GM23338 (cell line): Measurements from ENCODE around the gene RAD52. TPM values are rescaled to one million over a fixed set of nuclear protein-coding genes. Genes with fewer than 3 reads are reported as not detected.

Source experiments
- ATAC-seq: fragments of 200-7000 bp; cut with Tn5 transposase; 3 replicates; pipeline ENCODE4 v1.9.1; 2020
- DNase-seq: peaks from one replicate; pipeline ENCODE4 v3.0.0-alpha.2; 2015; ENCODE audit warnings: low spot score
- H2AFZ ChIP-seq: fragments of 200-600 bp; sonication (generic); 2 replicates; pipeline ENCODE4 v1.8.0; 2016; ENCODE audit warnings: antibody characterized with exemption, mild to moderate bottlenecking, moderate library complexity
- H3F3A ChIP-seq: fragments of 200-600 bp; sonication (generic); replicated peaks from 2 replicates; pipeline ENCODE4 v1.8.0; 2017; ENCODE audit warnings: antibody characterized with exemption, mixed run types, low read depth
- H3K27ac ChIP-seq: fragments of 200-600 bp; sonication (generic); 2 replicates; pipeline ENCODE4 v1.6.1; 2016; ENCODE audit warnings: low read depth
- H3K27me3 ChIP-seq: fragments of 200-600 bp; sonication (generic); 2 replicates; pipeline ENCODE4 v1.8.0; 2016; ENCODE audit warnings: mild to moderate bottlenecking, mixed run types, moderate library complexity; ENCODE audit not compliant: insufficient read depth
- H3K36me3 ChIP-seq: fragments of 200-600 bp; sonication (generic); 2 replicates; pipeline ENCODE4 v1.8.0; 2016; ENCODE audit warnings: mild to moderate bottlenecking; ENCODE audit not compliant: insufficient read depth
- H3K4me1 ChIP-seq: fragments of 200-600 bp; sonication (generic); 2 replicates; pipeline ENCODE4 v1.8.0; 2016; ENCODE audit warnings: mild to moderate bottlenecking, moderate library complexity; ENCODE audit not compliant: insufficient read depth
- H3K4me2 ChIP-seq: fragments of 200-600 bp; sonication (generic); 2 replicates; pipeline ENCODE4 v1.7.1; 2017; ENCODE audit warnings: mixed run types
- H3K4me3 ChIP-seq: fragments of 200-600 bp; sonication (generic); 2 replicates; pipeline ENCODE4 v1.6.1; 2016; ENCODE audit warnings: mixed run types
- H3K79me2 ChIP-seq: fragments of 200-600 bp; sonication (generic); replicated peaks from 2 replicates; pipeline ENCODE4 v1.8.0; 2017; ENCODE audit warnings: mild to moderate bottlenecking; ENCODE audit not compliant: insufficient read depth
- H3K9me2 ChIP-seq: fragments of 200-600 bp; sonication (generic); 2 replicates; pipeline ENCODE4 v1.8.0; 2017; ENCODE audit not compliant: insufficient read depth
- H4K20me1 ChIP-seq: fragments of 200-600 bp; sonication (generic); replicated peaks from 2 replicates; pipeline ENCODE4 v1.8.0; 2017; ENCODE audit warnings: mild to moderate bottlenecking; ENCODE audit not compliant: insufficient read depth
- H3K27ac Mint-ChIP-seq: 2 replicates; pipeline ENCODE4 v1.8.0; 2020; ENCODE audit warnings: inconsistent platforms, mild to moderate bottlenecking, moderate library complexity, mixed read lengths
- H3K27me3 Mint-ChIP-seq: 3 replicates; pipeline ENCODE4 v1.8.0; 2022; ENCODE audit warnings: low read depth, mild to moderate bottlenecking, moderate library complexity, mixed read lengths, inconsistent platforms; ENCODE audit not compliant: insufficient read depth, poor library complexity
- H3K36me3 Mint-ChIP-seq: 3 replicates; pipeline ENCODE4 v1.8.0; 2021; ENCODE audit warnings: low read depth, mild to moderate bottlenecking, inconsistent platforms, moderate library complexity, mixed read lengths
- H3K4me1 Mint-ChIP-seq: 3 replicates; pipeline ENCODE4 v1.8.0; 2020; ENCODE audit warnings: mild to moderate bottlenecking, inconsistent platforms, mixed read lengths
- H3K4me3 Mint-ChIP-seq: 3 replicates; pipeline ENCODE4 v1.8.0; 2021; ENCODE audit warnings: moderate library complexity, mild to moderate bottlenecking, inconsistent platforms, mixed read lengths
- H3K9me3 Mint-ChIP-seq: 3 replicates; pipeline ENCODE4 v1.8.0; 2020; ENCODE audit warnings: moderate library complexity, mild to moderate bottlenecking, inconsistent platforms, mixed read lengths
- CREB1 ChIP-seq: fragments of 250-450 bp; sonication (Bioruptor Pico); IDR thresholded peaks from 2 replicates; pipeline ENCODE4 v1.5.0; 2020; ENCODE audit warnings: low read depth, mild to moderate bottlenecking, moderate library complexity
- EZH2 ChIP-seq: fragments of 200-600 bp; sonication (generic); IDR thresholded peaks from one replicate; pipeline ENCODE4 v1.8.0; 2017; ENCODE audit warnings: antibody characterized with exemption, mild to moderate bottlenecking, low read depth; ENCODE audit not compliant: unreplicated experiment
- EZH2phosphoT487 ChIP-seq: fragments of 200-600 bp; sonication (generic); IDR thresholded peaks from one replicate; pipeline ENCODE4 v1.8.1; 2018; ENCODE audit warnings: antibody characterized with exemption; ENCODE audit not compliant: unreplicated experiment
- JUNB ChIP-seq: IDR thresholded peaks from one replicate; pipeline ENCODE4 v1.6.1; 2016; ENCODE audit warnings: antibody characterized with exemption; ENCODE audit not compliant: unreplicated experiment
- NANOG ChIP-seq: IDR thresholded peaks from 2 replicates; pipeline ENCODE4 v1.6.1; 2016; ENCODE audit warnings: antibody characterized with exemption, borderline replicate concordance
- POLR2AphosphoS5 ChIP-seq: IDR thresholded peaks from 2 replicates; pipeline ENCODE4 v1.6.1; 2016; ENCODE audit warnings: antibody characterized with exemption, low read depth
- STAT1 ChIP-seq: IDR thresholded peaks from one replicate; pipeline ENCODE4 v1.6.1; 2016; ENCODE audit warnings: antibody characterized with exemption; ENCODE audit not compliant: unreplicated experiment
- ZNF114 ChIP-seq: fragments of 250-450 bp; sonication (Bioruptor Pico); IDR thresholded peaks from 2 replicates; pipeline ENCODE4 v1.5.0; 2020; ENCODE audit warnings: mild to moderate bottlenecking, moderate library complexity
- ZNF331 ChIP-seq: fragments of 250-450 bp; sonication (Bioruptor Pico); IDR thresholded peaks from 2 replicates; pipeline ENCODE4 v1.5.0; 2020; ENCODE audit warnings: low read depth, mild to moderate bottlenecking, moderate library complexity
- polyA plus RNA-seq: library from polyadenylated mRNA; unstranded; fragments of >200 nt; fragmentation: Nextera tagmentation; extraction: Ambion mirVana; gene quantifications from 2 replicates; pipeline ENCODE4 v1.2.1, GENCODE V29; 2016
- total RNA-seq: library from RNA; depleted of rRNA; stranded (reverse); fragments of >200 nt; shearing (Covaris generic); gene quantifications from 2 replicates; pipeline ENCODE4 v1.2.3, GENCODE V29; 2014
- TF ChIP-seq, protein P1 (sequence below), 2 experiments: fragments of 200-600 bp in 1 of 2; sonication (generic) in 1 of 2; conservative IDR thresholded peaks; 2 replicates each; pipeline versions ENCODE4 v1.5.1 to v1.6.1; 2016 to 2017; ENCODE audit warnings: antibody characterized with exemption in 2 of 2, low read depth in 2 of 2, mild to moderate bottlenecking in 2 of 2, moderate library complexity in 1 of 2
- TF ChIP-seq, protein P2 (sequence below): IDR thresholded peaks from one replicate; pipeline ENCODE4 v1.6.1; 2018; ENCODE audit warnings: antibody characterized with exemption; ENCODE audit not compliant: unreplicated experiment
- TF ChIP-seq, protein P3 (sequence below): fragments of 250-450 bp; sonication (Bioruptor Pico); IDR thresholded peaks from 2 replicates; pipeline ENCODE4 v1.5.0; 2020; ENCODE audit warnings: mild to moderate bottlenecking, moderate library complexity
- TF ChIP-seq, protein P4 (sequence below): IDR thresholded peaks from 2 replicates; pipeline ENCODE4 v1.6.1; 2016; ENCODE audit warnings: antibody characterized with exemption

RAD52 gene
- total and polyA plus RNA-seq, 2 experiments from 2014 or later = 10.9 to 21.3 TPM

DNA sequence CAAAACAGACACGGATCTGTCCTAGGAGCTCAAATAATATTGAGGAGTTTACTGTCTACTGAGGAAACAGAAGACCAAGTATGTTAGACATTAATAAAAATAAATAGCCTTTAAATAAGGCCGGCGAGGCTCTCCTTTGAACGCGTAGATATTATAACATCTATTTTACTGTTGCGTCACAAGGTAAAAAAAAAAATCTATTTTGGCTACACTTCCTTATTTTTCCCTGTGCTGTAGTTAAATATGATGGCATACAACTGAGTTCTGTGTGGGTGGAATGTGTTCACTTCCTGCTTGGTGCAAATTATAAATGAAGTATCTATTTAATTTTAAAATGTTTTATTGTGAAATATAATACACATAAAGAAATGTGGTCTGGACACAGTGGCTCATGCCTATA is 17.2 kb upstream of the RAD52 start:
- no peaks in the 10 kb centered on the region for H3K79me2 ChIP-seq
- no peak for DNase-seq
- Mint-ChIP-seq H3K36me3 (no peaks in the 10 kb centered on the region), H3K9me3 (no peaks in the 10 kb centered on the region), H3K27me3 (no peaks in the 10 kb centered on the region), H3K4me3 (no peak overlapping the region), H3K27ac (no peak overlapping the region), H3K4me1 (peaks cover 11% of the 10 kb centered on the region)
- no peaks in the 10 kb centered on the region for H3F3A ChIP-seq
- H2AFZ ChIP-seq = no peak overlapping the region
- H3K4me3 ChIP-seq = no peak overlapping the region
- no peak overlapping the region for H3K27ac ChIP-seq
- no peaks in the 10 kb centered on the region for H3K27me3 ChIP-seq
- no peak for TF ChIP-seq ZNF114 (CRISPR knock-in tag)
- TF ChIP-seq EZH2phosphoT487 = no peak
- TF ChIP-seq, protein P1, sequence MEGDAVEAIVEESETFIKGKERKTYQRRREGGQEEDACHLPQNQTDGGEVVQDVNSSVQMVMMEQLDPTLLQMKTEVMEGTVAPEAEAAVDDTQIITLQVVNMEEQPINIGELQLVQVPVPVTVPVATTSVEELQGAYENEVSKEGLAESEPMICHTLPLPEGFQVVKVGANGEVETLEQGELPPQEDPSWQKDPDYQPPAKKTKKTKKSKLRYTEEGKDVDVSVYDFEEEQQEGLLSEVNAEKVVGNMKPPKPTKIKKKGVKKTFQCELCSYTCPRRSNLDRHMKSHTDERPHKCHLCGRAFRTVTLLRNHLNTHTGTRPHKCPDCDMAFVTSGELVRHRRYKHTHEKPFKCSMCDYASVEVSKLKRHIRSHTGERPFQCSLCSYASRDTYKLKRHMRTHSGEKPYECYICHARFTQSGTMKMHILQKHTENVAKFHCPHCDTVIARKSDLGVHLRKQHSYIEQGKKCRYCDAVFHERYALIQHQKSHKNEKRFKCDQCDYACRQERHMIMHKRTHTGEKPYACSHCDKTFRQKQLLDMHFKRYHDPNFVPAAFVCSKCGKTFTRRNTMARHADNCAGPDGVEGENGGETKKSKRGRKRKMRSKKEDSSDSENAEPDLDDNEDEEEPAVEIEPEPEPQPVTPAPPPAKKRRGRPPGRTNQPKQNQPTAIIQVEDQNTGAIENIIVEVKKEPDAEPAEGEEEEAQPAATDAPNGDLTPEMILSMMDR (conservative IDR thresholded peaks at IDR 0.05; ENCODE audit: low read depth in 2 of 2) = no peak
- no peak for TF ChIP-seq CREB1 (CRISPR knock-in tag)
- TF ChIP-seq JUNB = no peak
- TF ChIP-seq ZNF331 (CRISPR knock-in tag) = no peak
- no peak for TF ChIP-seq POLR2AphosphoS5
- TF ChIP-seq, protein P2, sequence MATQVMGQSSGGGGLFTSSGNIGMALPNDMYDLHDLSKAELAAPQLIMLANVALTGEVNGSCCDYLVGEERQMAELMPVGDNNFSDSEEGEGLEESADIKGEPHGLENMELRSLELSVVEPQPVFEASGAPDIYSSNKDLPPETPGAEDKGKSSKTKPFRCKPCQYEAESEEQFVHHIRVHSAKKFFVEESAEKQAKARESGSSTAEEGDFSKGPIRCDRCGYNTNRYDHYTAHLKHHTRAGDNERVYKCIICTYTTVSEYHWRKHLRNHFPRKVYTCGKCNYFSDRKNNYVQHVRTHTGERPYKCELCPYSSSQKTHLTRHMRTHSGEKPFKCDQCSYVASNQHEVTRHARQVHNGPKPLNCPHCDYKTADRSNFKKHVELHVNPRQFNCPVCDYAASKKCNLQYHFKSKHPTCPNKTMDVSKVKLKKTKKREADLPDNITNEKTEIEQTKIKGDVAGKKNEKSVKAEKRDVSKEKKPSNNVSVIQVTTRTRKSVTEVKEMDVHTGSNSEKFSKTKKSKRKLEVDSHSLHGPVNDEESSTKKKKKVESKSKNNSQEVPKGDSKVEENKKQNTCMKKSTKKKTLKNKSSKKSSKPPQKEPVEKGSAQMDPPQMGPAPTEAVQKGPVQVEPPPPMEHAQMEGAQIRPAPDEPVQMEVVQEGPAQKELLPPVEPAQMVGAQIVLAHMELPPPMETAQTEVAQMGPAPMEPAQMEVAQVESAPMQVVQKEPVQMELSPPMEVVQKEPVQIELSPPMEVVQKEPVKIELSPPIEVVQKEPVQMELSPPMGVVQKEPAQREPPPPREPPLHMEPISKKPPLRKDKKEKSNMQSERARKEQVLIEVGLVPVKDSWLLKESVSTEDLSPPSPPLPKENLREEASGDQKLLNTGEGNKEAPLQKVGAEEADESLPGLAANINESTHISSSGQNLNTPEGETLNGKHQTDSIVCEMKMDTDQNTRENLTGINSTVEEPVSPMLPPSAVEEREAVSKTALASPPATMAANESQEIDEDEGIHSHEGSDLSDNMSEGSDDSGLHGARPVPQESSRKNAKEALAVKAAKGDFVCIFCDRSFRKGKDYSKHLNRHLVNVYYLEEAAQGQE = no peak
- no peak for TF ChIP-seq EZH2
- TF ChIP-seq, protein P3, sequence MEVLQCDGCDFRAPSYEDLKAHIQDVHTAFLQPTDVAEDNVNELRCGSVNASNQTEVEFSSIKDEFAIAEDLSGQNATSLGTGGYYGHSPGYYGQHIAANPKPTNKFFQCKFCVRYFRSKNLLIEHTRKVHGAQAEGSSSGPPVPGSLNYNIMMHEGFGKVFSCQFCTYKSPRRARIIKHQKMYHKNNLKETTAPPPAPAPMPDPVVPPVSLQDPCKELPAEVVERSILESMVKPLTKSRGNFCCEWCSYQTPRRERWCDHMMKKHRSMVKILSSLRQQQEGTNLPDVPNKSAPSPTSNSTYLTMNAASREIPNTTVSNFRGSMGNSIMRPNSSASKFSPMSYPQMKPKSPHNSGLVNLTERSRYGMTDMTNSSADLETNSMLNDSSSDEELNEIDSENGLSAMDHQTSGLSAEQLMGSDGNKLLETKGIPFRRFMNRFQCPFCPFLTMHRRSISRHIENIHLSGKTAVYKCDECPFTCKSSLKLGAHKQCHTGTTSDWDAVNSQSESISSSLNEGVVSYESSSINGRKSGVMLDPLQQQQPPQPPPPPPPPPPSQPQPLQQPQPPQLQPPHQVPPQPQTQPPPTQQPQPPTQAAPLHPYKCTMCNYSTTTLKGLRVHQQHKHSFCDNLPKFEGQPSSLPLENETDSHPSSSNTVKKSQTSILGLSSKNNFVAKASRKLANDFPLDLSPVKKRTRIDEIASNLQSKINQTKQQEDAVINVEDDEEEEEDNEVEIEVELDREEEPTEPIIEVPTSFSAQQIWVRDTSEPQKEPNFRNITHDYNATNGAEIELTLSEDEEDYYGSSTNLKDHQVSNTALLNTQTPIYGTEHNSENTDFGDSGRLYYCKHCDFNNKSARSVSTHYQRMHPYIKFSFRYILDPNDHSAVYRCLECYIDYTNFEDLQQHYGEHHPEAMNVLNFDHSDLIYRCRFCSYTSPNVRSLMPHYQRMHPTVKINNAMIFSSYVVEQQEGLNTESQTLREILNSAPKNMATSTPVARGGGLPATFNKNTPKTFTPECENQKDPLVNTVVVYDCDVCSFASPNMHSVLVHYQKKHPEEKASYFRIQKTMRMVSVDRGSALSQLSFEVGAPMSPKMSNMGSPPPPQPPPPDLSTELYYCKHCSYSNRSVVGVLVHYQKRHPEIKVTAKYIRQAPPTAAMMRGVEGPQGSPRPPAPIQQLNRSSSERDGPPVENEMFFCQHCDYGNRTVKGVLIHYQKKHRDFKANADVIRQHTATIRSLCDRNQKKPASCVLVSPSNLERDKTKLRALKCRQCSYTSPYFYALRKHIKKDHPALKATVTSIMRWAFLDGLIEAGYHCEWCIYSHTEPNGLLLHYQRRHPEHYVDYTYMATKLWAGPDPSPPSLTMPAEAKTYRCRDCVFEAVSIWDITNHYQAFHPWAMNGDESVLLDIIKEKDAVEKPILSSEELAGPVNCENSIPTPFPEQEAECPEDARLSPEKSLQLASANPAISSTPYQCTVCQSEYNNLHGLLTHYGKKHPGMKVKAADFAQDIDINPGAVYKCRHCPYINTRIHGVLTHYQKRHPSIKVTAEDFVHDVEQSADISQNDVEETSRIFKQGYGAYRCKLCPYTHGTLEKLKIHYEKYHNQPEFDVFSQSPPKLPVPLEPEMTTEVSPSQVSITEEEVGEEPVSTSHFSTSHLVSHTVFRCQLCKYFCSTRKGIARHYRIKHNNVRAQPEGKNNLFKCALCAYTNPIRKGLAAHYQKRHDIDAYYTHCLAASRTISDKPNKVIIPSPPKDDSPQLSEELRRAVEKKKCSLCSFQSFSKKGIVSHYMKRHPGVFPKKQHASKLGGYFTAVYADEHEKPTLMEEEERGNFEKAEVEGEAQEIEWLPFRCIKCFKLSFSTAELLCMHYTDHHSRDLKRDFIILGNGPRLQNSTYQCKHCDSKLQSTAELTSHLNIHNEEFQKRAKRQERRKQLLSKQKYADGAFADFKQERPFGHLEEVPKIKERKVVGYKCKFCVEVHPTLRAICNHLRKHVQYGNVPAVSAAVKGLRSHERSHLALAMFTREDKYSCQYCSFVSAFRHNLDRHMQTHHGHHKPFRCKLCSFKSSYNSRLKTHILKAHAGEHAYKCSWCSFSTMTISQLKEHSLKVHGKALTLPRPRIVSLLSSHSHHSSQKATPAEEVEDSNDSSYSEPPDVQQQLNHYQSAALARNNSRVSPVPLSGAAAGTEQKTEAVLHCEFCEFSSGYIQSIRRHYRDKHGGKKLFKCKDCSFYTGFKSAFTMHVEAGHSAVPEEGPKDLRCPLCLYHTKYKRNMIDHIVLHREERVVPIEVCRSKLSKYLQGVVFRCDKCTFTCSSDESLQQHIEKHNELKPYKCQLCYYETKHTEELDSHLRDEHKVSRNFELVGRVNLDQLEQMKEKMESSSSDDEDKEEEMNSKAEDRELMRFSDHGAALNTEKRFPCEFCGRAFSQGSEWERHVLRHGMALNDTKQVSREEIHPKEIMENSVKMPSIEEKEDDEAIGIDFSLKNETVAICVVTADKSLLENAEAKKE (CRISPR knock-in tag) = no peak
- TF ChIP-seq, protein P4, sequence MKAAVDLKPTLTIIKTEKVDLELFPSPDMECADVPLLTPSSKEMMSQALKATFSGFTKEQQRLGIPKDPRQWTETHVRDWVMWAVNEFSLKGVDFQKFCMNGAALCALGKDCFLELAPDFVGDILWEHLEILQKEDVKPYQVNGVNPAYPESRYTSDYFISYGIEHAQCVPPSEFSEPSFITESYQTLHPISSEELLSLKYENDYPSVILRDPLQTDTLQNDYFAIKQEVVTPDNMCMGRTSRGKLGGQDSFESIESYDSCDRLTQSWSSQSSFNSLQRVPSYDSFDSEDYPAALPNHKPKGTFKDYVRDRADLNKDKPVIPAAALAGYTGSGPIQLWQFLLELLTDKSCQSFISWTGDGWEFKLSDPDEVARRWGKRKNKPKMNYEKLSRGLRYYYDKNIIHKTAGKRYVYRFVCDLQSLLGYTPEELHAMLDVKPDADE = no peak
- TF ChIP-seq NANOG = no peak
- no peak for TF ChIP-seq STAT1
- no peaks in the 10 kb centered on the region for H4K20me1 ChIP-seq
- 0 out of 2 replicates have a peak, but pooled peaks cover 6% of the 10 kb centered on the region for H3K4me1 ChIP-seq
- ATAC-seq = no peak
- H3K4me2 ChIP-seq = no peak overlapping the region
- H3K9me2 ChIP-seq = no peaks in the 10 kb centered on the region
- H3K36me3 ChIP-seq = no peaks in the 10 kb centered on the region
